Astrocyte of the spinal cord (primary cell): ENCODE data around the gene MYCL.

ENCODE experiments used
- DNase-seq: peaks from one replicate; pipeline ENCODE4 v3.0.0; 2011; ENCODE audit warnings: low read depth, low spot score
- H3K4me3 ChIP-seq: 2 replicates; pipeline ENCODE4 v1.5.1; 2011; ENCODE audit warnings: low read depth, mild to moderate bottlenecking, low read length, moderate library complexity
- CTCF ChIP-seq: IDR thresholded peaks from 2 replicates; pipeline ENCODE4 v1.5.1; 2012; ENCODE audit warnings: low read depth, mild to moderate bottlenecking, low read length, inconsistent platforms
- in situ Hi-C: cut with HindIII; loops from 2 replicates; pipeline ENCODE4 v1.10.0; 2017; ENCODE audit warnings: low sequenced_read_pairs

The MYCL gene

GRCh38 chr1:39863177-39863576, 38.5 kb downstream of the MYCL start:
- in situ Hi-C loops, result no loop called here
- DNase-seq, result no peak
- TF ChIP-seq CTCF, result no peak
- no peak overlapping the region for H3K4me3 ChIP-seq

GRCh38 chr1:39861003-39861402, 40.7 kb downstream of the MYCL start:
- no peak overlapping the region for H3K4me3 ChIP-seq
- TF ChIP-seq CTCF, result no peak
- in situ Hi-C loops, result no loop called here
- no peak for DNase-seq

GRCh38 chr1:39859859-39860812, 41.6 kb downstream of the MYCL start:
- no peak overlapping the region for H3K4me3 ChIP-seq
- TF ChIP-seq CTCF, result no peak
- in situ Hi-C loops, result no loop called here
- no peak for DNase-seq

- TF ChIP-seq CTCF, result no peak
- H3K4me3 ChIP-seq, result no peak overlapping the region
- in situ Hi-C loops, result no loop called here
- DNase-seq, result no peak
Observed at GRCh38 chr1:39858315-39858714, 43.4 kb downstream of the MYCL start.

- TF ChIP-seq CTCF, result no peak
Observed at GRCh38 chr1:39857126-39857878, 44.4 kb downstream of the MYCL start.

GRCh38 chr1:39854738-39855137, 47.0 kb downstream of the MYCL start:
- in situ Hi-C loops, result no loop called here

More at GRCh38 chr1:39857126-39857878, 44.4 kb downstream of the MYCL start:
- H3K4me3 ChIP-seq, result no peak overlapping the region
- in situ Hi-C loops, result no loop called here
- no peak for DNase-seq

More at GRCh38 chr1:39854738-39855137, 47.0 kb downstream of the MYCL start:
- no peak for TF ChIP-seq CTCF
- DNase-seq, result no peak
- no peak overlapping the region for H3K4me3 ChIP-seq
